Thymus (tissue), 14 donors: ENCODE results near the gene PET100. TPM values are rescaled to one million over a fixed set of nuclear protein-coding genes. Genes with fewer than 3 reads are reported as not detected.

ENCODE experiments used
- DNase-seq, 9 donors: peaks; one replicate each; pipeline ENCODE4 v3.0.0-alpha.2; 2013; ENCODE audit warnings: low spot score in 9 of 9, low read depth in 6 of 9, missing footprints in 1 of 9
- H3K27ac ChIP-seq, 2 donors: one replicate each; pipeline ENCODE4 v1.5.1; 2013; ENCODE audit warnings: control low read depth in 1 of 2, low read depth in 1 of 2, low read length in 1 of 2, mild to moderate bottlenecking in 1 of 2, moderate library complexity in 1 of 2
- H3K27me3 ChIP-seq, 2 donors: one replicate each; pipeline ENCODE4 v1.5.1; 2013; ENCODE audit warnings: low read length in 1 of 2; ENCODE audit not compliant: control insufficient read depth in 2 of 2, insufficient read depth in 1 of 2
- H3K36me3 ChIP-seq, 2 donors: one replicate each; pipeline ENCODE4 v1.5.1; 2013; ENCODE audit warnings: low read length in 1 of 2, mild to moderate bottlenecking in 1 of 2, moderate library complexity in 1 of 2; ENCODE audit not compliant: control insufficient read depth in 2 of 2, insufficient read depth in 2 of 2
- H3K4me1 ChIP-seq, 2 donors: one replicate each; pipeline ENCODE4 v1.5.1; 2013; ENCODE audit warnings: low read length in 2 of 2; ENCODE audit not compliant: control insufficient read depth in 2 of 2, insufficient read depth in 2 of 2
- H3K4me3 ChIP-seq, 2 donors: one replicate each; pipeline ENCODE4 v1.5.1; 2013; ENCODE audit warnings: low read length in 2 of 2, control low read depth in 1 of 2, mild to moderate bottlenecking in 1 of 2
- H3K9me3 ChIP-seq, 2 donors: one replicate each; pipeline ENCODE4 v1.5.1; 2013; ENCODE audit warnings: low read length in 1 of 2, mild to moderate bottlenecking in 1 of 2; ENCODE audit not compliant: control insufficient read depth in 2 of 2, insufficient read depth in 1 of 2
- WGBS: extraction: QIAGEN DNeasy Blood & Tissue Kit; methylation state at CpG from one replicate; pipeline ENCODE4 v1.1.7; 2013; 5-methylcytosine and 5-hydroxymethylcytosine counted together
- long read RNA-seq, 10 donors: transcript quantifications; one replicate each; lab custom pipeline, GENCODE V29; 2026
- polyA plus RNA-seq: library from polyadenylated mRNA; stranded (reverse); fragments of 200-250 nt; gene quantifications from one replicate; pipeline ENCODE4 v1.2.3, GENCODE V29; 2013
- total RNA-seq: library from RNA; stranded (reverse); fragments of 120-200 nt; gene quantifications from one replicate; pipeline ENCODE4 v1.2.4, GENCODE V29; 2013
- donor health status: healthy.

The PET100 gene, protein sequence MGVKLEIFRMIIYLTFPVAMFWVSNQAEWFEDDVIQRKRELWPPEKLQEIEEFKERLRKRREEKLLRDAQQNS
- total RNA-seq (143 TPM), polyA plus RNA-seq (216 TPM)
- long read RNA-seq, donor 1, transcript PET100-202 (4 exons, 719 nt), result major isoform, 8 of 9 reads
- long read RNA-seq, donor 1, partial matches to known transcripts, result 0 of 9 reads
- long read RNA-seq, donor 1, other reads (novel, unspliced or antisense), result 0 of 9 reads
- long read RNA-seq, donor 2, transcript PET100-207 (1 exons, 1,815 nt), result minor isoform, 6 of 129 reads
- long read RNA-seq, donor 2, transcript PET100-202 (4 exons, 719 nt), result major isoform, 73 of 129 reads
- long read RNA-seq, donor 2, transcript PET100-205 (3 exons, 332 nt), result minor isoform, 6 of 129 reads
- long read RNA-seq, donor 2, transcript PET100-206 (2 exons, 317 nt), result minor isoform, 5 of 129 reads
- long read RNA-seq, donor 2, partial matches to known transcripts, result 0 of 129 reads
- long read RNA-seq, donor 2, other reads (novel, unspliced or antisense), result 39 of 129 reads
- long read RNA-seq, donor 3, transcript PET100-207 (1 exons, 1,815 nt), result minor isoform, 9 of 192 reads
- long read RNA-seq, donor 3, transcript PET100-202 (4 exons, 719 nt), result major isoform, 127 of 192 reads
- long read RNA-seq, donor 3, partial matches to known transcripts, result 6 of 192 reads
- long read RNA-seq, donor 3, other reads (novel, unspliced or antisense), result 43 of 192 reads
- long read RNA-seq, donor 4, transcript PET100-202 (4 exons, 719 nt), result major isoform, 20 of 35 reads
- long read RNA-seq, donor 4, partial matches to known transcripts, result 0 of 35 reads
- long read RNA-seq, donor 4, other reads (novel, unspliced or antisense), result 11 of 35 reads
- long read RNA-seq, donor 5, transcript PET100-202 (4 exons, 719 nt), result major isoform, 101 of 180 reads
- long read RNA-seq, donor 5, partial matches to known transcripts, result 7 of 180 reads
- long read RNA-seq, donor 5, other reads (novel, unspliced or antisense), result 63 of 180 reads
- long read RNA-seq, donor 6, transcript PET100-202 (4 exons, 719 nt), result major isoform, 29 of 45 reads
- long read RNA-seq, donor 6, partial matches to known transcripts, result 0 of 45 reads
- long read RNA-seq, donor 6, other reads (novel, unspliced or antisense), result 10 of 45 reads
- long read RNA-seq, donor 7, transcript PET100-202 (4 exons, 719 nt), result major isoform, 49 of 79 reads
- long read RNA-seq, donor 7, partial matches to known transcripts, result 0 of 79 reads
- long read RNA-seq, donor 7, other reads (novel, unspliced or antisense), result 21 of 79 reads
- long read RNA-seq, donor 8, transcript PET100-202 (4 exons, 719 nt), result major isoform, 13 of 29 reads
- long read RNA-seq, donor 8, partial matches to known transcripts, result 0 of 29 reads
- long read RNA-seq, donor 8, other reads (novel, unspliced or antisense), result 14 of 29 reads
- long read RNA-seq, donor 9, transcript PET100-202 (4 exons, 719 nt), result major isoform, 56 of 82 reads
- long read RNA-seq, donor 9, transcript PET100-207 (1 exons, 1,815 nt), result minor isoform, 5 of 82 reads
- long read RNA-seq, donor 9, partial matches to known transcripts, result 0 of 82 reads
- long read RNA-seq, donor 9, other reads (novel, unspliced or antisense), result 15 of 82 reads
- long read RNA-seq, donor 10, transcript PET100-202 (4 exons, 719 nt), result major isoform, 44 of 74 reads
- long read RNA-seq, donor 10, partial matches to known transcripts, result 6 of 74 reads
- long read RNA-seq, donor 10, other reads (novel, unspliced or antisense), result 22 of 74 reads

DNA sequence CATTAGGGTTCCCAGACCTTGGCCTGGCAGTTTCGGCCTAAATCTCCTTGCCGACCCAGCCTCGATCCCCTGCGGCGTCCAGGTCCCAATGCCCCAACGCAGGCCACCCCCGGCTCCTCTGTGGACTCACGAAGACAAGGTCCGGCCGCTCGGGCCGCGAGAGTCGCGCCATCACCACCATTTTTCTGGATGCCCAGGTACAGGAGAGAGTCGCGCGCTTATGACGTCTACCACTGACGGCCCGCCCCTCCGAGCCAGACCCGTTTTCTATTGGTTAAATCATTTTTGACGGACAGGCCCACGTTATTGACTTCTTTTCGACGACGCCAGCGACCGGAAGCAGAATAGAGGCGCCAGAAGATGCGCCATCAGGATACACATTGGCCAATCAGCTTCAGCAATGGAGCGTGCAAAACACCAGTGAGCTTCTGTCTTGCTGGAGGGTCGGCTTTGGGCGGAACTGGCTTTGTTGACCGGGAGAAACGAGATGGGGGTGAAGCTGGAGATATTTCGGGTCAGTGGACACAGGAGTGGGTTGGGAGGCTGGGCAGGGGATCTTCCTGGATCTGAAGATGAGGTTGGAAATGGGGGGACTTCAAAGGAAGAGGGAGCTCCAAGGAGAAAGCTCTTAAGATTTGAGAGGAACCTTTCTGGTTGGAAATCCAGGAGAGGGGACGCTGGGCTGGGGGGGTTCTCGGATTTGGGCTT lies at the start of gene PET100, which contains the start of gene XAB2:
Gene PET100 (plus strand): TSS at position 447 of the 708 bp plus-strand sequence. CDS start 41 bp downstream, at position 488.
Gene XAB2 (minus strand): TSS at position 199 of the 708 bp plus-strand sequence. CDS start 18 bp downstream, at position 181.
- Histone ChIP-seq H3K27me3 (no peaks in the 10 kb centered on the region), H3K9me3 (peaks cover 0 to 3% of the 10 kb centered on the region in 2 donors), H3K4me3 (peak within 1 kb of the TSS; percentile 82 to 91), H3K4me1 (peaks cover 28 to 43% of the 10 kb centered on the region in 2 donors), H3K36me3 (peaks cover 33 to 49% of the 10 kb centered on the region in 2 donors), H3K27ac (peak within 1 kb of the TSS; percentile 81 to 83)
- WGBS, result under 1% methylated on average over 40 of the region's 40 CpGs
- peak; percentile 95 to 99 (median 98) for DNase-seq

DNA sequence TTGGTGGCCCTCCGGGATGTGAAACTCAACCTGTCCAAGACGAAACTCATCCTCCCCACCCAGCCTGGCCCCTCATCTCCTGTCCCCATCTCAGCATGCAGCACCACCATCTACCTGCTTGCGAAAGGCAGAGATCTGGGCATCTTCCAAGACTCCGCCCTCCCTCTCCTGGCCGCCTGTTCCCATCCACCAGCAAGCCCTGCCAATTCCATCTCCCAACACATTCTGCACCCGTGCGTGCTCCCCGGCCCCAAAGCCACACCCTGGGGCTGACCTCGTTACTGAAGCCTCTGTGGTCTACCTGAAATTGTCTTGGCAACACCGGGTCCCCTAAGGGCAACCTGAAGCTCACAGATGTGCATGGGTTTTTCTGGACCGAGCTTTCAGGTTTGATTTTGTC lies 47.1 kb upstream of the PET100 start:
- Histone ChIP-seq H3K4me1 (no peaks in the 10 kb centered on the region), H3K9me3 (no peaks in the 10 kb centered on the region), H3K27me3 (peaks cover 0 to 8% of the 10 kb centered on the region in 2 donors), H3K36me3 (no peaks in the 10 kb centered on the region), H3K27ac (no peak overlapping the region), H3K4me3 (no peak overlapping the region)
- 71% methylated on average over 11 of the region's 11 CpGs for WGBS
- DNase-seq, result no peak

DNA sequence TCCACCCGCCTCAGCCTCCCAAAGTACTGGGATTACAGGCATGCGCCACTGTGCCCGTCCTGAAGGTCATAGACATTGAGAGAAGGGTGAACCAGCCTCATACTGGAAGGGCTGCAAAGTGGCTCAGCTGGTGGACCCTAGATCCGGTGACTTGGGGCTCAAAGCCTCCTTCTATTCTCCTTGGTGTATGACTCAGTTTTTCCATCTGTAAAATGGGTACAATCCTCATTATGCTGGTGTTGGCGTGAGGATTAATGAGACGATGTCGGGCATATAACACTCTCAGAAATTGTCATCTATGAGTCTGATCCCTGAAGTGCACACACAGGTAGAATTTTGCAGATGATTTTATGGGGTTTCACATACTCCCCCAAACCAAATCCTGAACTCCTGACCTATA lies 39.8 kb upstream of the PET100 start:
- Histone ChIP-seq H3K27ac (no peak overlapping the region), H3K36me3 (no peaks in the 10 kb centered on the region), H3K9me3 (no peaks in the 10 kb centered on the region), H3K27me3 (peaks cover 0 to 25% of the 10 kb centered on the region in 2 donors), H3K4me3 (no peak overlapping the region), H3K4me1 (no peaks in the 10 kb centered on the region)
- no peak for DNase-seq
- WGBS, result 97% methylated on average over 7 of the region's 7 CpGs

DNA sequence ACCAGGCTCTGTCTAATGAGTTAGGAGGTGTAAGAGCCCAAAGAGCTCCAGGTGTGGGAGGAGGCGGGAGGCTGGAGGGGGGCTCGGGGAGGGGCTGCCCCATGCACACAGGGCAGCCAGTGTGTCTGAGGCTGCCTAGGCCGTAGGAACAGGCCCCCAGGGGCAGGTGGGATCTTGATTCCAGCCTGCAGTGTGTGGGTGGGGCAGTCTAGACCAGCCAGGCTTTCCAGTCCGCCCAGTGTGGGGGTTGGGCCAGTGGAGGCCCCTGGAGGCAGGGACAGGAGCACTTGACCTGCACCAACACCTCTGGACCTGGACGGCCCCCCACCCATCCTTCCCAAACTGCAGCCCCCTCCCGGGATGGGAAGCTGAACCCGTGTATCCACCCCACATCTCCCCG lies 39.3 kb upstream of the PET100 start:
- Histone ChIP-seq H3K27ac (no peak overlapping the region), H3K4me3 (no peak overlapping the region), H3K4me1 (no peaks in the 10 kb centered on the region), H3K36me3 (no peaks in the 10 kb centered on the region), H3K27me3 (peaks cover 0 to 29% of the 10 kb centered on the region in 2 donors), H3K9me3 (no peaks in the 10 kb centered on the region)
- WGBS, result 78% methylated on average over 8 of the region's 8 CpGs
- DNase-seq, result no peak

DNA sequence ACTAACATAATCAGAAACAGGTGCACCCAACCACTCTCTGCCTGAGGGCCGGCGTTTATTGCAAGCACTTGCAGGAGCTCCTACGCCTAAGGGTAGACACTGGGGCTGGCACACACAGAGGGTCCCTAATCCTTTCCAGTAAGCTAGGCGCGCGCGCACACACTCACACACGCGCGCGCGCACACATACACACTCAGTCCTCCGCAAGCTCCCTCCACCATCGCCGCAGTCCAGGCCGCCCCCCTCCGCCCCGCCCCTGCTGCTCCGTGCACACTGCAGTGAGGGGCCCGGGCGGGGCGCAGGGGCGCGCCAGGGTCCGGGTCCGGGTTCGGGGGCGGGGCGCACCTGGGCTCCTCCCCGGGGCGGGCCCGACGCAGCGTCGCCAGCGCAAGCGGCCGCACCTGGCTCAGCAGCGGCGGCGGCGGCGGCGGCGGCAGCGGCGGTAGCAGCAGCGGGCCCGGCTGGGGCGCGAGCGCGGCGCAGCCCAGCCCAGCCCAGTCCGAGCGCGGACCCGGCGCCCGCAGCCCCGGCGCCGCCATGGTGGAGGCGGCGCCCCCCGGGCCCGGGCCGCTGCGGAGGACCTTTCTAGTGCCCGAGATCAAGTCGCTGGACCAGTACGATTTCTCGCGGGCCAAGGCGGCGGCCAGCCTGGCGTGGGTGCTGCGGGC lies 34.0 kb upstream of the PET100 start, which contains the start of gene CAMSAP3:
Gene CAMSAP3 (plus strand): TSS at position 398 of the 668 bp plus-strand sequence. CDS start 140 bp downstream, at position 538.
- peaks cover 26 to 52% of the 10 kb centered on the region in 2 donors for H3K27me3 ChIP-seq
- H3K9me3 ChIP-seq, result peaks cover 0 to 6% of the 10 kb centered on the region in 2 donors
- H3K27ac ChIP-seq, result no peak within 1 kb of the TSS
- under 1% methylated on average over 78 of the region's 78 CpGs for WGBS
- peak within 1 kb of the TSS; percentile 30 to 62 for H3K4me3 ChIP-seq
- peaks cover 4 to 9% of the 10 kb centered on the region in 2 donors for H3K4me1 ChIP-seq
- DNase-seq, result peak; percentile 3 to 81 (median 61)
- no peaks in the 10 kb centered on the region for H3K36me3 ChIP-seq

DNA sequence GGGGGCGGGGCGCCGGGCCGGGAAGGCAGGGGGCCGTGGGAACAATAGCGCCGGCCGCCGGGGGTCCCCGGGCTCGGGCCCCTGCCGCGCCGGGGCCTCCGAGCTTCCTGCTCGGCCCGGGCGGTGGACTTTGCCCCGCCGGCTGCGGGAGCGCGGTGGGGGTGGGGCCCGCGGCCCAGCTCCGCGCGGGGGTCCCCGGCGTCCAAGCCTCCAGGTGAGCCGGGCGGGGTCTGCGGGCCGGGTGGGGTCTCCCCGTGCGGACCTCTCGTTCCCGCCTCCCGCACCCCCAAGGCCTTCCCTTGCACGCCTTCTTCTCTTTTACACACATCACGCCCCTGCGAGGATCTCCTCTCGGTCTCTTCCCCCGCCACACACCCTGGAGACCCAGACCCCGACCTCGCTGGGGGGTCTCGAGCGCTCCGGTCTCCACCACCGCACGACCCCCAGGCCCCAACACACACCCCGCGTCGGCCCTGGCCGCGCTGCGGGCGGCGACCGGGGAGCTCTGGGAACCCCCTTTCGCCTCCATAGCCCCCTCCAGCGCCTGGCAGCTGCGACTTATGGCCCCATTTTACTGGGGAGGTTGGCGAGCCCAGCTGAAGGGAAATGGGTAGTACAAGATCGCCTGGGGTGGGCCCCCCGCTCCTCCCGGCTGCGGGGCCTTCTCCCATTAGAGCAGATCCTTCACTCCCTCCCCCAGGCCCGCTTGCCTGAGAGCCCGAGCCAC lies 33.2 kb upstream of the PET100 start:
- peak overlapping the region in 1 of 2 donors; percentile 62 for H3K4me3 ChIP-seq
- peaks cover 26 to 49% of the 10 kb centered on the region in 2 donors for H3K27me3 ChIP-seq
- DNase-seq, result peak in 1 of 9 donors; percentile 28
- no peaks in the 10 kb centered on the region for H3K36me3 ChIP-seq
- peaks cover 0 to 6% of the 10 kb centered on the region in 2 donors for H3K9me3 ChIP-seq
- peaks cover 4 to 9% of the 10 kb centered on the region in 2 donors for H3K4me1 ChIP-seq
- 4% methylated on average over 68 of the region's 70 CpGs for WGBS
- H3K27ac ChIP-seq, result no peak overlapping the region

DNA sequence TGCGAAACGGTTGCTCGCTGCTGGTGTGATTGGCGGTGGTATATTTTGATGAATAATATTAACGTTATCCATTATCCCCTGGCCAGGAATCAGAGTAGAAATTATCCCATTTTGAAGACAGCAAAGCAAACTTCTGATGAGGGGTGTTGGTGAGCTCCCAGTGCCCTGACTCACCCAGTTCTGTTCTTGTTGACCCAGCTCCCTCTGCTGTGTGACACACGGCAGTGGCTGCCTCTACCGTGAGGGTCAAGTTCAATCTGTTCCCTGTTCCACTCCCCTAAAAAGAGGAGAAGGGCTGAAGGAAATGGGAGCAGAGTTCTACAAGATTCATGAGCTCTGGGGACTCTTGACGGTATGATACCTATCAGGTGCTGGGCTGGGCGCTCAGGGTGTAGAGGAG lies 31.9 kb upstream of the PET100 start:
- peaks cover 0 to 6% of the 10 kb centered on the region in 2 donors for H3K9me3 ChIP-seq

More for the DNA sequence above, 31.9 kb upstream of the PET100 start:
- no peak overlapping the region for H3K27ac ChIP-seq
- peaks cover 4 to 9% of the 10 kb centered on the region in 2 donors for H3K4me1 ChIP-seq
- no peaks in the 10 kb centered on the region for H3K36me3 ChIP-seq
- H3K4me3 ChIP-seq, result no peak overlapping the region
- 78% methylated on average over 9 of the region's 9 CpGs for WGBS
- H3K27me3 ChIP-seq, result peaks cover 28 to 53% of the 10 kb centered on the region in 2 donors
- DNase-seq, result no peak
